ENCODE measurements around the gene SLC6A18.

The SLC6A18 gene

DNA sequence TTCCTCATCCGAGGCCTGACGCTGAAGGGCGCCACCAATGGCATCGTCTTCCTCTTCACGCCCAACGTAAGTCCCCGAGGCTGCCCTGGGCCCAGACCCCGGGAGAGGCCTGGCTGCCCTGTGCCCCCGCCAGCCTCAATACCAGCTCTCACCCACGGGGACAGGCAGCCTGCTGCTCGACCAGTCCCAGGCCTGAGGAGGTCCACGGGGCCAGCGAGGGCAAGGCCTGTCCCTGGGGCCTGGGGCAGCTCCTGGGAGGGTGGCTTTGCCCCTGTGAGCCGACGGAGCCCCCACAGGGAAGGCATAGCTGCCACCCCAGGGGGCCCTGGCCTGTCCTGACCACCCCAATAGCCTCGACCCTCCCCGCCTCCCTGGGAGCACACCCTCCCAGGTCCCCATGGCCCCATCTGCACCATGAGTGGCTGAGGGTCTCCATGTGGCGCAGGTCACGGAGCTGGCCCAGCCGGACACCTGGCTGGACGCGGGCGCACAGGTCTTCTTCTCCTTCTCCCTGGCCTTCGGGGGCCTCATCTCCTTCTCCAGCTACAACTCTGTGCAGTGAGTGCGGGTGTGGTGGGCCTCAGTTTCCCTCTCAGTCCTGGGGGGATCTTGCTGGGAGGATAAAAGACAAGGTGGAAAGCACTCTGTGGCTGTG, 11.5 kb upstream of the SLC6A18 start:
- DNase-seq (ENCODE audit: extremely low spot score, insufficient read length, low read depth) (no peak), FAIRE-seq (no peak)

- FAIRE-seq (no peak), DNase-seq (ENCODE audit: extremely low spot score, insufficient read length, low read depth) (no peak)
These were observed 10.8 kb upstream of the SLC6A18 start for GRCh38 chr5:1214163-1214935.

- FAIRE-seq (no peak), DNase-seq (ENCODE audit: extremely low spot score, insufficient read length, low read depth) (no peak)
These were observed 10.3 kb upstream of the SLC6A18 start for GRCh38 chr5:1214936-1215220.

DNA sequence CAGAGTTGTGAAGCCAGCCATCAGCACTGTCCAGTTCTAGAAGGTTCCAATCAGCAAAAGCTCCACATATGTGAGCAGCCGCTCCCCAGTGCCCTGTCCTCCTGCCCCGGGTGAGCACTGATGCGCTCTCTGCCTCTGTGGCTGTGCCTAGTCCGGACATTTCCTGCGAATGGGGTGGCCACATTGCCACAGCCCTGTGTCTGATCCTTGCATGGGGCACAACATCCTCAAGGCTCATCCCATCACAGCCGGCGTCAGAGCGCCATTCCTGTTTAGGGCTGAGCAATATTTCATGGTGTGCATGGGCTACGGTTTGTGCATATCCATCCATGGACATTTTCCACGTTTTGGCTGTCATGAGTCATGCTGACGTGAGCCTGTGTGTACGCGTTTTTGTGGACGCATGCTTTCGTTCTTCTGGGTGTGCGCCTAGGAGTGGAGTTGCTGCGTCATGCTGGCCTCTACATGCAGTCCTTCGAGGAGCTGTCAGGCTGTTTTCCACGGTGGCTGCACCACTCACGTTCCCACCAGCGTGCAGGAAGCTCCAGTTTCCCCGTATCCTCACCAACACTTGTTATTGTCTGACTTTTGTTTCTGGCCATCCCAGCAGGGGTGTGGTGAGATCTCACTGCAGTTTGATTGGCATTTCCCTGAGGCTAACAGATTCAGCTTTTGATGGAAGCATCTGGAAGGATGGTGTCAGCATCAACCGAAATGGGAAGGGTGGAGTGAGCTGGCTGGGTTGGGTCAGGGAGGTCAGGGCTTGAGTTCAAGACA, 9.7 kb upstream of the SLC6A18 start:
- FAIRE-seq (no peak), DNase-seq (ENCODE audit: extremely low spot score, insufficient read length, low read depth) (no peak)

GRCh38 chr5:1216211-1216917, 8.8 kb upstream of the SLC6A18 start:
- FAIRE-seq (no peak), DNase-seq (ENCODE audit: extremely low spot score, insufficient read length, low read depth) (no peak)

- FAIRE-seq, result no peak
- DNase-seq (ENCODE audit: extremely low spot score, insufficient read length, low read depth), result no peak
These were observed 8.3 kb upstream of the SLC6A18 start for GRCh38 chr5:1216918-1217295.

- DNase-seq (ENCODE audit: extremely low spot score, insufficient read length, low read depth) (no peak), FAIRE-seq (no peak)
These were observed 7.5 kb upstream of the SLC6A18 start for GRCh38 chr5:1217596-1218206.

DNA sequence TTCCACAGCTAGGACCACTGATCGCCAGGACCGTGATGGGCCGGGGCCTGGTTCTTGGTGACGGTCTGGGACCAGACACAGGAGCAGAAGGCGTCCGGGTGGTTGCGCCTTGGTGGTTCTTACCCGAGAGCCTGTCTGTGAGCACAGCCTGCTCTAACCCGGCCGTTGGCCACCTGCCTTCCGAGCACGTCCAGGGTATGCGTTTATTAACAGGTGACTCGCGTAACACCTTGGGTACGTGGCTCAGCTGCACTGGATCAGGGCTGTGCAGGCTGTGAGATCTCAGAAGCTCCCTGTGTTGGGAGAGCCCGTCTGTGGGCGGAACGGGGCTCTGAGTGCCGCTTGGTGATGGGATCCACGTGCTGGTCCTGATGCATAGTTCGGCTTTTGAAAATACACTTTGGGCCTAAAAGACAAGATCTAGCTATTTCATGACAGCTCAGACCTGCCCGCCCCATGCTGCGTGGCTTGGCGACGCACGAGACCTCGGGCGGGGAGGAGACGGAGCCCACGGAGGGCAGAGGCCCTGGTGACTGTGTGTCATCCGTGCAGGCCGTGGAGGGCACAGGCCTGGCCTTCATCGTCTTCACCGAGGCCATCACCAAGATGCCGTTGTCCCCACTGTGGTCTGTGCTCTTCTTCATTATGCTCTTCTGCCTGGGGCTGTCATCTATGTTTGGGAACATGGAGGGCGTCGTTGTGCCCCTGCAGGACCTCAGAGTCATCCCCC, 6.7 kb upstream of the SLC6A18 start:
- DNase-seq (ENCODE audit: extremely low spot score, insufficient read length, low read depth), result no peak
- FAIRE-seq, result no peak

- DNase-seq (ENCODE audit: extremely low spot score, insufficient read length, low read depth) (no peak), FAIRE-seq (no peak)
These were observed 5.9 kb upstream of the SLC6A18 start for GRCh38 chr5:1219098-1219767.

- FAIRE-seq, result no peak
- no peak for DNase-seq (ENCODE audit: extremely low spot score, insufficient read length, low read depth)
These were observed 5.4 kb upstream of the SLC6A18 start for GRCh38 chr5:1219768-1220100.

DNA sequence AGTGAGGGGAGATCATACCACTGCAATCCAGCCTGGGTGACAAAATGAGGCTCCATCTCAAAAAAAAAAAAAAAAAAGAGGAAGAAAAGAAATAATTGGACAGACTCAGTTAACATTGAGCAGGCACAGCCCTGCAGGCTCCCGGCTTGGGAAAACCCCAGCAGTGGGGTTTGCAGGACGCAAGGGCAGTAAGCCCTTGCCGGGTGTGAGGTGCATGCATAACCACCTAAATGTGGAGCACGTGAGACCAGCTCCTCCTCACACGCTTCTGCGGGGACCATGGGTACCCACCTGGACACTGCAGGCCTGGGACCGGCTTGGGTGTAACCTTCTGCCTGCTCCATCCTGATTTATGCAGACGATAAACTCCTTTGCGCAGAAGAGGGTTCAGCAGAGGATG, 4.8 kb upstream of the SLC6A18 start:
- no peak for FAIRE-seq
- no peak for DNase-seq (ENCODE audit: extremely low spot score, insufficient read length, low read depth)

GRCh38 chr5:1220831-1221230, 4.3 kb upstream of the SLC6A18 start:
- FAIRE-seq, result no peak
- DNase-seq (ENCODE audit: extremely low spot score, insufficient read length, low read depth), result no peak

GRCh38 chr5:1221721-1222120, 3.5 kb upstream of the SLC6A18 start:
- DNase-seq (ENCODE audit: extremely low spot score, insufficient read length, low read depth), result no peak
- no peak for FAIRE-seq

DNA sequence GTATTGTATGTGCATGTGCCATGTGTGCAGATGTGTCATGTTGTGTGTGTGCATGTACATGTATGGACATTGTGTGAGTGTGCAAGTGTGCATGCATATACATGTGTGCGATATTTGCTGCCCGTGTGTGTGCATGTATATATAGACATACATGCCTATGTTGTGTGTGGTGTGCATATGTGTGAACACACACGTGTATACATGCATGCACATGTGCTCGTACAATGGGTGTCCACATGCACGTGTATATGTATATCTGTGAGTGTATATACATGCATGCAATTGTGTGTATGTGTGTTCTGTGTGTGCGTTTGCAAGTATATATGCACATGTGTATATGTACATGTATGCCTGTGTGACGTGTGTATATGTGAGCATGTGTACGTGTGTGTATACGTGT, 3.0 kb upstream of the SLC6A18 start:
- FAIRE-seq (no peak), DNase-seq (ENCODE audit: extremely low spot score, insufficient read length, low read depth) (no peak)

- FAIRE-seq (no peak), DNase-seq (ENCODE audit: extremely low spot score, insufficient read length, low read depth) (no peak)
These were observed 2.4 kb upstream of the SLC6A18 start for GRCh38 chr5:1222621-1223277.

DNA sequence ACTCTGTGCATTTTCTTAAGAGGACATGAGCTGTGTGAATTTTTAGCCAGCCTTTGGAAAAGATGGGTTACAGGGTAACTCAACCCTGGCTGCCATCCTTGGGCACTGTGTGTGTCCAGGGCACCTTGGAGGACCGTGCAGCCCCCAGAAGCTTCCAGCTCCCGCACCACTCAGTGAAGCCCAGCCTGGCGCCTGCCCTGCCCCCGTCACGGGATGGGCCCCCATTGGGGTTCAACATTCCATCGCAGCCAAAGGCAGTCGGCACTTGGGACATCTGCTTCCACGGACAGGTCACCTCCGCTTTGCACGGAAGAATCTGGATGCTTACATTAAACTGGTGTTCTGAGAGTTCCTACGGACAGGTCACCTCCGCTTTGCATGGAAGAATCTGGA, 1.9 kb upstream of the SLC6A18 start:
- FAIRE-seq, result no peak
- DNase-seq (ENCODE audit: extremely low spot score, insufficient read length, low read depth), result no peak

- FAIRE-seq (no peak), DNase-seq (ENCODE audit: extremely low spot score, insufficient read length, low read depth) (no peak)
These were observed 550 bp upstream of the SLC6A18 start for GRCh38 chr5:1224631-1225030.

DNA sequence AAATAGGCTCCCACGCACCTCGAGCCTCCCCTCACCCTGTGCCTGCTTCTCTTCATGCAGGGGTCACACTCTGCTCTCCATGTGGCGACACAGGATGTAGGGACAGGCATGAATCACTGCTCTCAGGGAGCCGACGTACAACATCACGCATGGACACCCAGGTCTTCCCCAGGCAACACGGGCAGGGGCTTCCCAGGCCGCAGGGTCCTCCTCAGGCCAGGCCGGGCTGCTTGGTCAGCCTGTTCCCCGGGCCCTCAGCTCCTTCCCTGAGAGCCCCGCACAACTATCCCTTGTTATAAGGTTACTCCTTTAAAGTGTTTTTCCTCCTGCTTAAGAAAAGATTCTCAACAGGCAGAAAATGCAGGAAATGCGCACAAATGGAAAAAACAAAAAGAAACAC, 1.1 kb downstream of the SLC6A18 start:
- no peak for FAIRE-seq
- DNase-seq (ENCODE audit: extremely low spot score, insufficient read length, low read depth), result no peak
